Adrenal gland (tissue), 12 donors: ENCODE measurements around the gene TPM2. TPM values are rescaled to one million over a fixed set of nuclear protein-coding genes. Genes with fewer than 3 reads are reported as not detected.

ENCODE experiments used
- DNase-seq, 7 donors: peaks; one replicate each; pipeline ENCODE4 v3.0.0-alpha.2; 2019 to 2020
- H3K27ac ChIP-seq, 5 donors: fragments of 200-600 bp; sonication (generic) in 4 of 5; 1 replicate in 3 of 5; 2 replicates in 2 of 5; pipeline versions ENCODE4 v1.5.1 to v1.8.0; 2016 to 2020; ENCODE audit warnings: mild to moderate bottlenecking in 1 of 5
- H3K27me3 ChIP-seq: fragments of 200-600 bp; 2 replicates; pipeline ENCODE4 v1.8.0; 2021
- H3K36me3 ChIP-seq, 2 donors: fragments of 200-600 bp; replicated peaks in 1 of 2; 1 replicate in 1 of 2; 2 replicates in 1 of 2; pipeline versions ENCODE4 v1.5.1 to v1.8.0; 2018 to 2022
- H3K4me1 ChIP-seq, 2 donors: fragments of 200-600 bp; replicated peaks in 1 of 2; 1 replicate in 1 of 2; 2 replicates in 1 of 2; pipeline versions ENCODE4 v1.5.1 to v1.8.0; 2018 to 2021
- H3K4me3 ChIP-seq, 4 donors: fragments of 200-600 bp; sonication (generic) in 3 of 4; one replicate each; pipeline ENCODE4 v1.5.1; 2016 to 2018
- H3K9me3 ChIP-seq, 3 donors: fragments of 200-600 bp; sonication (generic) in 1 of 3; replicated peaks in 1 of 3; 1 replicate in 2 of 3; 2 replicates in 1 of 3; pipeline versions ENCODE4 v1.5.1 to v1.8.0; 2016 to 2021
- CTCF ChIP-seq, 6 experiments: fragments of 450-650 bp in 4 of 6; fragments of 200-600 bp in 2 of 6; sonication (generic) in 1 of 6; IDR thresholded peaks; 1 replicate in 5 of 6; 2 replicates in 1 of 6; pipeline versions ENCODE4 v1.5.1 to v1.8.0; 2016 to 2021; ENCODE audit warnings: antibody characterized with exemption in 6 of 6, mild to moderate bottlenecking in 2 of 6, moderate library complexity in 1 of 6
- POLR2A ChIP-seq, 2 donors: fragments of 450-650 bp; IDR thresholded peaks; one replicate each; pipeline ENCODE4 v1.6.1; 2017; ENCODE audit warnings: antibody characterized with exemption in 2 of 2, mild to moderate bottlenecking in 2 of 2, moderate library complexity in 1 of 2
- WGBS, 4 donors: extraction: QIAGEN DNeasy Blood & Tissue Kit in 2 of 4; methylation state at CpG; one replicate each; pipeline versions ENCODE4 v1.1.5 to v1.1.7; 2013 to 2017; 5-methylcytosine and 5-hydroxymethylcytosine counted together
- intact Hi-C, 2 donors: fragments of 100-400 bp; cut with DNase I; formaldehyde crosslinking; loops; one replicate each; pipeline versions ENCODE4 v1.14.1 to v1.15.0; 2022 to 2023
- polyA plus RNA-seq, 3 donors: library from polyadenylated mRNA; stranded (reverse); fragments of 200-250 nt in 2 of 3; fragments of 350-450 nt in 1 of 3; fragmentation: Illumina TruSeq in 1 of 3; extraction: RNeasy Lipid Tissue Mini Kit (QIAGEN cat#74804) in 1 of 3; gene quantifications; one replicate each; pipeline ENCODE4 v1.2.3, GENCODE V29; 2013 to 2014
- total RNA-seq, 9 donors: library from RNA; depleted of rRNA in 4 of 9; stranded (reverse); fragments of >200 nt in 4 of 9; fragments of 120-200 nt in 1 of 9; fragmentation: NEBNext Ultra II Directional in 1 of 9; extraction: Animal tissue kit (Norgen Biotek cat#: 25700) in 1 of 9; gene quantifications; one replicate each; pipeline versions ENCODE4 v1.1.0 to v1.2.4, GENCODE V29; 2013 to 2023
- donor health status: healthy with polysubstance abuse.
- donor health status: Bipolar disorder and iron deficiency.
- donor health status: DM: yes; HTN: yes; CAD: no.
- donor health status: DM: no; HTN: no; CAD: no.
- donor health status: DM: no; HTN: no; CAD: no.
- donor health status: DM: yes; HTN: yes; CAD: no.

The TPM2 gene
- total and polyA plus RNA-seq, 12 donors = 188 to 1,472 (median 397) TPM

- H3K27ac ChIP-seq = peak overlapping the region in 3 of 5 donors; percentile 21 to 89 (median 31)
- H3K9me3 ChIP-seq = no peaks in the 10 kb centered on the region
- H3K4me1 ChIP-seq = peaks cover 24 to 36% of the 10 kb centered on the region in 2 donors
- peak in 1 of 7 donors; percentile 52 for DNase-seq
- 59 to 71% (median 64%) methylated on average over 11 of the region's 11 CpGs for WGBS, 4 donors
- no peaks in the 10 kb centered on the region for H3K27me3 ChIP-seq
- intact Hi-C loops = no loop called here
- TF ChIP-seq CTCF (IDR thresholded peaks at IDR 0.05) = no peak
- TF ChIP-seq POLR2A (IDR thresholded peaks at IDR 0.05) = no peak
- no peak overlapping the region for H3K4me3 ChIP-seq
- peaks cover 0 to 34% of the 10 kb centered on the region in 2 donors for H3K36me3 ChIP-seq
Measured at GRCh38 chr9:35686222-35687203, 3.2 kb downstream of the TPM2 start.

GRCh38 chr9:35685506-35685905, 4.2 kb downstream of the TPM2 start:
- TF ChIP-seq CTCF (IDR thresholded peaks at IDR 0.05) (no peak), POLR2A (IDR thresholded peaks at IDR 0.05) (no peak)
- H3K9me3 ChIP-seq = no peaks in the 10 kb centered on the region
- H3K27me3 ChIP-seq = no peaks in the 10 kb centered on the region
- H3K27ac ChIP-seq = no peak overlapping the region
- H3K36me3 ChIP-seq = peaks cover 0 to 34% of the 10 kb centered on the region in 2 donors
- WGBS, 4 donors = 72 to 76% (median 72%) methylated on average over 11 to 13 of the region's 13 CpGs
- H3K4me1 ChIP-seq = peaks cover 24 to 31% of the 10 kb centered on the region in 2 donors
- intact Hi-C loops = no loop called here
- no peak for DNase-seq
- no peak overlapping the region for H3K4me3 ChIP-seq

- no peak for DNase-seq
- Histone ChIP-seq H3K36me3 (peaks cover 0 to 34% of the 10 kb centered on the region in 2 donors), H3K9me3 (no peaks in the 10 kb centered on the region), H3K4me3 (no peak overlapping the region), H3K4me1 (peaks cover 21 to 31% of the 10 kb centered on the region in 2 donors), H3K27me3 (no peaks in the 10 kb centered on the region), H3K27ac (no peak overlapping the region)
- intact Hi-C loops = no loop called here
- no peak for TF ChIP-seq CTCF (IDR thresholded peaks at IDR 0.05)
- no peak for TF ChIP-seq POLR2A (IDR thresholded peaks at IDR 0.05)
- WGBS, 4 donors = 92 to 95% (median 93%) methylated on average over 9 to 10 of the region's 10 CpGs
Measured at GRCh38 chr9:35684921-35685320, 4.8 kb downstream of the TPM2 start.

- 67 to 81% (median 70%) methylated on average over 2 of the region's 2 CpGs for WGBS, 4 donors
- Histone ChIP-seq H3K27ac (peak overlapping the region in 2 of 5 donors; percentile 21 to 40), H3K36me3 (peaks cover 0 to 34% of the 10 kb centered on the region in 2 donors), H3K4me3 (no peak overlapping the region), H3K4me1 (peaks cover 15 to 26% of the 10 kb centered on the region in 2 donors), H3K27me3 (no peaks in the 10 kb centered on the region), H3K9me3 (no peaks in the 10 kb centered on the region)
- DNase-seq = no peak
- intact Hi-C loops = no loop called here
- TF ChIP-seq POLR2A (IDR thresholded peaks at IDR 0.05) (no peak), CTCF (IDR thresholded peaks at IDR 0.05) (no peak)
Measured at GRCh38 chr9:35683323-35683722, 6.4 kb downstream of the TPM2 start.
